Measurements from ENCODE around the gene NRG3.
"Not testable (repeated sequence)": the region's sequence is repeated elsewhere in the genome, so short reads cannot be mapped to it uniquely, and the experiment has no call there.

NRG3 gene

DNA sequence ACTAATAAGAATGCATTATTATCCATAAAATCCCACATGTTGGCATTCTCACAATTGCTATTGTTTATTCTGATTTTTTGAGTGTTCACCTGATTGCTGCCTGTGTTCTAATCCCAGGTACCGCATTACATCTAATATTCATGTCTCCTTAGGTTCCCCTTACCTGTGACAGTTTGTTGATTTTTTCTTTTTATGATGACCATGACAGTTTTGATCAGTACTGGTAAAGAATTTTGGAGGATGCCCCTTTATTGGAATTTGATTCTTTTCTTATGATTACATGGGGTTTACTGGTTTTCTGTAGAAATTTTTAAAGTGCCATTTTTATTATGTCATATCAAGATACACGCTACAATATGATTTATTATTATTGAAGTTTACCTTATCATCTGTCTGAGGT, 1091.1 kb downstream of the NRG3 start:
- no peak overlapping the region for H3K27ac ChIP-seq (ENCODE audit: low read depth in 2 of 2, low read length in 2 of 2)
- H3K4me3 ChIP-seq (ENCODE audit: low read length in 2 of 2) = no peak overlapping the region
- no peaks in the 10 kb centered on the region for H3K9me3 ChIP-seq (ENCODE audit: control insufficient read depth in 2 of 2, low read length in 2 of 2)
- H3K36me3 ChIP-seq (ENCODE audit: control insufficient read depth in 2 of 2, insufficient read depth in 2 of 2, low read length in 2 of 2) = no peaks in the 10 kb centered on the region
- H3K4me1 ChIP-seq (ENCODE audit: control insufficient read depth in 2 of 2, insufficient read depth in 2 of 2, low read length in 2 of 2) = no peaks in the 10 kb centered on the region
- H3K9ac ChIP-seq (ENCODE audit: low read depth in 1 of 2, low read length in 2 of 2) = no peak overlapping the region
- no peaks in the 10 kb centered on the region for H3K27me3 ChIP-seq (ENCODE audit: control insufficient read depth in 2 of 2, insufficient read depth in 2 of 2, low read length in 2 of 2)

DNA sequence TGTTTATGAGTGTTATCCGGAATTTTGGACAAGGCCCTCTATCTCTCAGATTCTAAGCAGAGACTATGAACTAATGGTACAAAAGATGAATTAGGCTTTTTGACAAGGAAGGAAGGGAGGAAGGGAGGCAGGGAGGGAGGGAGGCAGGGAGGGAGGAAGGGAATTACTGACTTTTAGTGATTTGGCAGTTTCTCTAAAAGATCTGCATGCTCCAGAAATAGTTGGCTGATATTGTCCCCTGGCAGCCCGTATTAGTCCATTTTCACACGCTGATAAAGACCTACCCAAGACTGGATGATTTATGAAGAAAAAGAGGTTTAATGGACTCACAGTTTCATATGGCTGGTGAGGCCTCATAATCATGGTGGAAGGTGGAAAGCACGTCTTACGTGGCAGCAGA, 1093.5 kb downstream of the NRG3 start:
- Histone ChIP-seq H3K9me3 (ENCODE audit: control insufficient read depth in 2 of 2, low read length in 2 of 2) (no peaks in the 10 kb centered on the region), H3K9ac (ENCODE audit: low read depth in 1 of 2, low read length in 2 of 2) (no peak overlapping the region), H3K27me3 (ENCODE audit: control insufficient read depth in 2 of 2, insufficient read depth in 2 of 2, low read length in 2 of 2) (no peaks in the 10 kb centered on the region), H3K27ac (ENCODE audit: low read depth in 2 of 2, low read length in 2 of 2) (no peak overlapping the region), H3K4me3 (ENCODE audit: low read length in 2 of 2) (no peak overlapping the region), H3K36me3 (ENCODE audit: control insufficient read depth in 2 of 2, insufficient read depth in 2 of 2, low read length in 2 of 2) (no peaks in the 10 kb centered on the region), H3K4me1 (ENCODE audit: control insufficient read depth in 2 of 2, insufficient read depth in 2 of 2, low read length in 2 of 2) (no peaks in the 10 kb centered on the region)

DNA sequence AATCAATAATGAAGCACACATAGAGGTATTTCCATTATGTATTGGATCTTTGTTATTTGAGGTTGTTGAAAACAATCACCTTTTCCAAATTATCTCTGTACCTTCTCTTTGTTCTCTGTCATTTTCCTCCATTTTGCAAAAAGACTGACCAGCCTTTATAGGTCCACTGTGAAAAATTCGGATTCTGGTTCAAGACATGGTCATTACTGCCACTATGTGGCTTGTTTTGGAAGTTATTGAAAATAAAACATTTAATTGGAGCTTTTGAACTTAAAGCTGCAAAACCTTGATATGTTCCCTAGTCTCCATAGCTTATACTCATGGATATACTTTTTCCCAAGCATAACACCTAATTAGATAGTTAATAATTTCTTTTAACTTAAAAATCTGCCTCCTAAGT, 1094.4 kb downstream of the NRG3 start:
- no peaks in the 10 kb centered on the region for H3K4me1 ChIP-seq (ENCODE audit: control insufficient read depth in 2 of 2, insufficient read depth in 2 of 2, low read length in 2 of 2)
- no peaks in the 10 kb centered on the region for H3K27me3 ChIP-seq (ENCODE audit: control insufficient read depth in 2 of 2, insufficient read depth in 2 of 2, low read length in 2 of 2)
- no peaks in the 10 kb centered on the region for H3K9me3 ChIP-seq (ENCODE audit: control insufficient read depth in 2 of 2, low read length in 2 of 2)

DNA sequence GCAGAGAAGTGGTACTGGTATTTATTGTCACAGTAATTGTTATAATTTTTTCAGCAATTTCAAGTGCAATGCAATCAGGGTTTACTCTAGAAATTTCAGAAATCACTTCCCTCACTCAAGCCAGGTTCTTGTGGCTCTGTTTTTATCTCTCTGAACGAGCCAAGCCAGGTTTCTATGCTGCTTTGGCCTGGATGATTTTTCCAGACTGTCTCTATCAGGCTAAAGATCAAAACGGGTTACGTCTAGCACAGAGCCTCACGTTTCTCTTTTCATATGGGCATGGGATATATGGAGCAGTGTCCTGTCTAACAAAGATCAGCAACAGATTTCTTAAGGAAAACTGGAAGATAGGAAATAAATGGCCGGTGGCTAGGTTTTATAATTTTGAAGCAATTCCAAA, 1105.3 kb downstream of the NRG3 start:
- Histone ChIP-seq H3K9me3 (ENCODE audit: control insufficient read depth in 2 of 2, low read length in 2 of 2) (peaks cover 2 to 4% of the 10 kb centered on the region in 2 donors), H3K36me3 (ENCODE audit: control insufficient read depth in 2 of 2, insufficient read depth in 2 of 2, low read length in 2 of 2) (no peaks in the 10 kb centered on the region), H3K27ac (ENCODE audit: low read depth in 2 of 2, low read length in 2 of 2) (no peak overlapping the region), H3K27me3 (ENCODE audit: control insufficient read depth in 2 of 2, insufficient read depth in 2 of 2, low read length in 2 of 2) (no peaks in the 10 kb centered on the region), H3K4me1 (ENCODE audit: control insufficient read depth in 2 of 2, insufficient read depth in 2 of 2, low read length in 2 of 2) (no peaks in the 10 kb centered on the region), H3K9ac (ENCODE audit: low read depth in 1 of 2, low read length in 2 of 2) (no peak overlapping the region), H3K4me3 (ENCODE audit: low read length in 2 of 2) (no peak overlapping the region)

More for the DNA sequence above, 1094.4 kb downstream of the NRG3 start:
- no peaks in the 10 kb centered on the region for H3K36me3 ChIP-seq (ENCODE audit: control insufficient read depth in 2 of 2, insufficient read depth in 2 of 2, low read length in 2 of 2)
- no peak overlapping the region for H3K27ac ChIP-seq (ENCODE audit: low read depth in 2 of 2, low read length in 2 of 2)
- no peak overlapping the region for H3K9ac ChIP-seq (ENCODE audit: low read depth in 1 of 2, low read length in 2 of 2)
- no peak overlapping the region for H3K4me3 ChIP-seq (ENCODE audit: low read length in 2 of 2)

DNA sequence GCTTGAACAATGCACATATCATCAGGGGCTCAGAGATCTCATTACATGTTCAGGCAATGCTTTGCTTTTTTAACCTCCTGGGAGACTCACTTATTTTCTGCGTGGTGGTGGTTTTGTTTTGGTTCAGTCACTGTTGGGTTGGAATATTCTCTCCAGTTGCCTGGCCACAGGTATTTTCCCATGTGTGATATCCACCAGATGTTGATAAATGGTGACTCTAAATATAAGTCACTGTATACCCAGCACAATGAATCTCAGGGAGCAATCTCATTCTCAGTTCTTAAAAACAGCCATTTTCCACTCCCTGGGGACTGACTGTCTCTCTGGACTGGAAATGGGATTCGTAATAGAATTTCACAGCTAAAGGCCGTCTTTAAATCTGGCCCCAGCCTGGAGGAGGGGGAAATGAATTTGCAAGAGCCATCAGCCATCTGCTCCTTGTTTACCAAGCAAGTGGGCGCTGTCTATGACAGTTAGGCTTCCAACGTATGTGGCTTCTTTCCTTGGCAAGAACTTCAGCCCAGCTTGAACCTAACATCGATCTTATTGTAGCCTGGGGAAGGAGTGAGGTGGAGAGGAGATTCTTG, 1106.2 kb downstream of the NRG3 start:
- no peak overlapping the region for H3K9ac ChIP-seq (ENCODE audit: low read depth in 1 of 2, low read length in 2 of 2)
- H3K4me3 ChIP-seq (ENCODE audit: low read length in 2 of 2) = no peak overlapping the region
- H3K9me3 ChIP-seq (ENCODE audit: control insufficient read depth in 2 of 2, low read length in 2 of 2) = peaks cover 2 to 4% of the 10 kb centered on the region in 2 donors
- no peaks in the 10 kb centered on the region for H3K4me1 ChIP-seq (ENCODE audit: control insufficient read depth in 2 of 2, insufficient read depth in 2 of 2, low read length in 2 of 2)
- H3K27ac ChIP-seq (ENCODE audit: low read depth in 2 of 2, low read length in 2 of 2) = no peak overlapping the region
- no peaks in the 10 kb centered on the region for H3K27me3 ChIP-seq (ENCODE audit: control insufficient read depth in 2 of 2, insufficient read depth in 2 of 2, low read length in 2 of 2)
- H3K36me3 ChIP-seq (ENCODE audit: control insufficient read depth in 2 of 2, insufficient read depth in 2 of 2, low read length in 2 of 2) = no peaks in the 10 kb centered on the region

DNA sequence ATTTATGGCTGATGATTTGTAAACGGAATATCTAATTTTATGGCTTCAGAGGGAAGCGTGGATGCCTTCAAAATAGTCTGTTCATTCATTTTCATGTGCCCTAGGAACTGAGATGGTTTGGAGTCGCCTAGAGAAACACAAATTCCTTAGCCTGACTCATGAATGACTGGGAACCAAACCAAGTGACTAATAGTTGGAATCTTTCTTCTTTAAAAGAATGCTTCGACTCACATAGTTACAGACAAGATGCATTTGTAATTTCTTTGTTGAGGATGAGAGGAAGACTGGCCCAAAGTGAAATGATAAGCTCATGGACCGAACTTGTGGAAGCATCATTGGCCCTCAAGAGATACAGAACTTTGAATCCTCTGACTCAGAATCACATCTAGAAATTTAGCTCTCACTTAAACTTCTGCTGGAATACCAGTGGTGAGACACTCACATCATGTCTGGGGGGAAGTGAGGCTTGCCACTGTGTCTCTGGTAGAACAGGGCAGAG, 1107.2 kb downstream of the NRG3 start:
- no peaks in the 10 kb centered on the region for H3K36me3 ChIP-seq (ENCODE audit: control insufficient read depth in 2 of 2, insufficient read depth in 2 of 2, low read length in 2 of 2)
- peaks cover 2 to 4% of the 10 kb centered on the region in 2 donors for H3K9me3 ChIP-seq (ENCODE audit: control insufficient read depth in 2 of 2, low read length in 2 of 2)
- no peak overlapping the region for H3K4me3 ChIP-seq (ENCODE audit: low read length in 2 of 2)
- no peak overlapping the region for H3K9ac ChIP-seq (ENCODE audit: low read depth in 1 of 2, low read length in 2 of 2)
- no peaks in the 10 kb centered on the region for H3K27me3 ChIP-seq (ENCODE audit: control insufficient read depth in 2 of 2, insufficient read depth in 2 of 2, low read length in 2 of 2)
- no peak overlapping the region for H3K27ac ChIP-seq (ENCODE audit: low read depth in 2 of 2, low read length in 2 of 2)
- no peaks in the 10 kb centered on the region for H3K4me1 ChIP-seq (ENCODE audit: control insufficient read depth in 2 of 2, insufficient read depth in 2 of 2, low read length in 2 of 2)

DNA sequence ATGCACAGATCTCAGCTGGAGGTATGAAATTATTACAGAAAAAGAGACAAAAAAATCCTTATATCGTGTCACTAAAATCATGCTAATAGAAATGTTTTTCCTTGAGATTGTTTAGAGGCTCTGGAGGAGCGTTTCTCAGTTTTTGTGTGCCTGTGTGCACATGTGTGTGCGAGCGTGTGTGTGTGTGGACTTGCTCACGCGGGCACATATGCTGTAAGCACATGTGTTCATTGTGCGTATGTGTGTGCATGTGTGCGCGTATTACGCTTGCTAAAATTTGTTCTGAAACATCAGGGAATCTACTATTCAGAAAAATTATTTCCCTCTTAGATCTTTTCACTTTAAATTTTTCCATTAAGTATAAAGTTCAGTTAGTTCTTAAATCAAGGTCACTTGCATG, 1111.2 kb downstream of the NRG3 start:
- Histone ChIP-seq H3K36me3 (ENCODE audit: control insufficient read depth in 2 of 2, insufficient read depth in 2 of 2, low read length in 2 of 2) (no peaks in the 10 kb centered on the region), H3K9me3 (ENCODE audit: control insufficient read depth in 2 of 2, low read length in 2 of 2) (peaks cover 0 to 2% of the 10 kb centered on the region in 2 donors), H3K4me1 (ENCODE audit: control insufficient read depth in 2 of 2, insufficient read depth in 2 of 2, low read length in 2 of 2) (no peaks in the 10 kb centered on the region)

DNA sequence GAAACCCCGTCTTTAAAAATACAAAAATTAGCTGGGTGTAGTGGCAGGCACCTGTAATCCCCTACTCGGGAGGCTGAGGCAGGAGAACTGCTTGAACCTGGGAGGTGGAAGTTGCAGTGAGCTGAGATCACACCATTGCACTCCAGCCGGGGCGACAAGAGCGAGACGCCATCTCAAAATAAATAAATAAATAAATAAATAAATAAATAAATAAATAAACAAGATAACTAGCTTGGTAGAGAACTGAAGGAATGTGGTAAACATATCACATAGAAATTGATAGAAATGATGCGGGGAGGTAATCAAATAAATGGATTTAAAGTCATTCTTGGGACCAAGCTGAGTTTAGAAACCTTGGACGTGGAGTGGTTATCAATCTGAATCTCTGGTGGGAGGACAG, 1131.5 kb downstream of the NRG3 start:
- H3K9me3 ChIP-seq (ENCODE audit: control insufficient read depth in 2 of 2, low read length in 2 of 2); H3K9ac ChIP-seq (ENCODE audit: low read depth in 1 of 2, low read length in 2 of 2); H3K27me3 ChIP-seq (ENCODE audit: control insufficient read depth in 2 of 2, insufficient read depth in 2 of 2, low read length in 2 of 2); H3K27ac ChIP-seq (ENCODE audit: low read depth in 2 of 2, low read length in 2 of 2); H3K36me3 ChIP-seq (ENCODE audit: control insufficient read depth in 2 of 2, insufficient read depth in 2 of 2, low read length in 2 of 2); H3K4me3 ChIP-seq (ENCODE audit: low read length in 2 of 2); H3K4me1 ChIP-seq (ENCODE audit: control insufficient read depth in 2 of 2, insufficient read depth in 2 of 2, low read length in 2 of 2): not testable (repeated sequence)

More for the DNA sequence above, 1111.2 kb downstream of the NRG3 start:
- Histone ChIP-seq H3K27me3 (ENCODE audit: control insufficient read depth in 2 of 2, insufficient read depth in 2 of 2, low read length in 2 of 2) (no peaks in the 10 kb centered on the region), H3K27ac (ENCODE audit: low read depth in 2 of 2, low read length in 2 of 2) (no peak overlapping the region), H3K9ac (ENCODE audit: low read depth in 1 of 2, low read length in 2 of 2) (no peak overlapping the region), H3K4me3 (ENCODE audit: low read length in 2 of 2) (no peak overlapping the region)

DNA sequence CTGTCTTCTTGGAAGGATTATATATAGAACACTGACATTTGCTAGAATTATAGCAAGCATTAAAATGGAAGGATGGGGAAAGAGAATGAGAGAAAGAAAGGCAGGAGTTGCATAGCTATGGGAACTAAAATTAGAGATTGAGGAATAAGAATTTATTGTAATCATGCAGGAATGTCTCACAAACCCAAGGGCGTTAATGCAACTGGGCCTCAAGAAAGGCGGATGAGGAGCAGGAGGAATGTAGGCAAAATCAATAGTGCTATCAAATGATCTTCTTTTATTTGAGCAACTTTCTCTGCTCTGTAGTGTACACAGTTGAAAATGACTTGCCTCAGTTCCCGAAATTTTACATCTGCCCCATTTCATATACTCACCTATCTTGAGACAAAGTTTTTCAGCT, 1132.5 kb downstream of the NRG3 start:
- no peaks in the 10 kb centered on the region for H3K9me3 ChIP-seq (ENCODE audit: control insufficient read depth in 2 of 2, low read length in 2 of 2)
- H3K9ac ChIP-seq (ENCODE audit: low read depth in 1 of 2, low read length in 2 of 2) = no peak overlapping the region
- no peak overlapping the region for H3K4me3 ChIP-seq (ENCODE audit: low read length in 2 of 2)
- H3K27ac ChIP-seq (ENCODE audit: low read depth in 2 of 2, low read length in 2 of 2) = no peak overlapping the region
- no peaks in the 10 kb centered on the region for H3K4me1 ChIP-seq (ENCODE audit: control insufficient read depth in 2 of 2, insufficient read depth in 2 of 2, low read length in 2 of 2)
- no peaks in the 10 kb centered on the region for H3K36me3 ChIP-seq (ENCODE audit: control insufficient read depth in 2 of 2, insufficient read depth in 2 of 2, low read length in 2 of 2)
- no peaks in the 10 kb centered on the region for H3K27me3 ChIP-seq (ENCODE audit: control insufficient read depth in 2 of 2, insufficient read depth in 2 of 2, low read length in 2 of 2)

DNA sequence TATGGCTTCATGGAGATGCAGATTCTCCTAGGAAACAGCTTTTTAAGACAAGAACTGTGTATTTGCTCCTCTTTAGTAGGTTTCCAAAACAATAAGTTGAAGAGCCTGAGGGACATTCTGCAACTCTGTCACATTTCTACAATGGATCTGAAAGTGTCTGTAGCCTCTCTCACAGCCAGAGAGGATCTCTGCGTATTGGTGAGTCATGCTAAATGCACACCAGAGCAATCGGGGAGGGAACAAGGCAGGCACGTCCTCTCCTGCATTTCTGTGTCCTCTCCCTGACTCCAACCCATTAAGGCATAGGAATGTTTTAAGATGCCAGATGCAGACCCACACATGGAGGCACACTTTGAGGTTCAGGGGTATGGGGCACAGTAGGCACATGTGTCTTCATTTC, 1137.9 kb downstream of the NRG3 start:
- H3K9me3 ChIP-seq (ENCODE audit: control insufficient read depth in 2 of 2, low read length in 2 of 2) = no peaks in the 10 kb centered on the region

More for the DNA sequence above, 1137.9 kb downstream of the NRG3 start:
- Histone ChIP-seq H3K27ac (ENCODE audit: low read depth in 2 of 2, low read length in 2 of 2) (no peak overlapping the region), H3K4me3 (ENCODE audit: low read length in 2 of 2) (no peak overlapping the region), H3K9ac (ENCODE audit: low read depth in 1 of 2, low read length in 2 of 2) (no peak overlapping the region), H3K36me3 (ENCODE audit: control insufficient read depth in 2 of 2, insufficient read depth in 2 of 2, low read length in 2 of 2) (no peaks in the 10 kb centered on the region), H3K27me3 (ENCODE audit: control insufficient read depth in 2 of 2, insufficient read depth in 2 of 2, low read length in 2 of 2) (no peaks in the 10 kb centered on the region), H3K4me1 (ENCODE audit: control insufficient read depth in 2 of 2, insufficient read depth in 2 of 2, low read length in 2 of 2) (no peaks in the 10 kb centered on the region)
